GM23338 (cell line): ENCODE measurements around the gene AK9.

Source experiments
- CREB1 ChIP-seq: fragments of 250-450 bp; sonication (Bioruptor Pico); IDR thresholded peaks from 2 replicates; pipeline ENCODE4 v1.5.0; 2020; ENCODE audit warnings: low read depth, mild to moderate bottlenecking, moderate library complexity
- EZH2 ChIP-seq: fragments of 200-600 bp; sonication (generic); IDR thresholded peaks from one replicate; pipeline ENCODE4 v1.8.0; 2017; ENCODE audit warnings: antibody characterized with exemption, mild to moderate bottlenecking, low read depth; ENCODE audit not compliant: unreplicated experiment
- EZH2phosphoT487 ChIP-seq: fragments of 200-600 bp; sonication (generic); IDR thresholded peaks from one replicate; pipeline ENCODE4 v1.8.1; 2018; ENCODE audit warnings: antibody characterized with exemption; ENCODE audit not compliant: unreplicated experiment
- JUNB ChIP-seq: IDR thresholded peaks from one replicate; pipeline ENCODE4 v1.6.1; 2016; ENCODE audit warnings: antibody characterized with exemption; ENCODE audit not compliant: unreplicated experiment
- POLR2AphosphoS5 ChIP-seq: IDR thresholded peaks from 2 replicates; pipeline ENCODE4 v1.6.1; 2016; ENCODE audit warnings: antibody characterized with exemption, low read depth
- REST ChIP-seq: IDR thresholded peaks from one replicate; pipeline ENCODE4 v1.6.1; 2018; ENCODE audit warnings: antibody characterized with exemption; ENCODE audit not compliant: unreplicated experiment
- STAT1 ChIP-seq: IDR thresholded peaks from one replicate; pipeline ENCODE4 v1.6.1; 2016; ENCODE audit warnings: antibody characterized with exemption; ENCODE audit not compliant: unreplicated experiment
- ZNF114 ChIP-seq: fragments of 250-450 bp; sonication (Bioruptor Pico); IDR thresholded peaks from 2 replicates; pipeline ENCODE4 v1.5.0; 2020; ENCODE audit warnings: mild to moderate bottlenecking, moderate library complexity
- TF ChIP-seq, protein P1 (sequence below), 2 experiments: fragments of 200-600 bp in 1 of 2; sonication (generic) in 1 of 2; conservative IDR thresholded peaks; 2 replicates each; pipeline versions ENCODE4 v1.5.1 to v1.6.1; 2016 to 2017; ENCODE audit warnings: antibody characterized with exemption in 2 of 2, low read depth in 2 of 2, mild to moderate bottlenecking in 2 of 2, moderate library complexity in 1 of 2
- TF ChIP-seq, protein P2 (sequence below): fragments of 250-450 bp; sonication (Bioruptor Pico); IDR thresholded peaks from 2 replicates; pipeline ENCODE4 v1.5.0; 2020; ENCODE audit warnings: mild to moderate bottlenecking, moderate library complexity

DNA sequence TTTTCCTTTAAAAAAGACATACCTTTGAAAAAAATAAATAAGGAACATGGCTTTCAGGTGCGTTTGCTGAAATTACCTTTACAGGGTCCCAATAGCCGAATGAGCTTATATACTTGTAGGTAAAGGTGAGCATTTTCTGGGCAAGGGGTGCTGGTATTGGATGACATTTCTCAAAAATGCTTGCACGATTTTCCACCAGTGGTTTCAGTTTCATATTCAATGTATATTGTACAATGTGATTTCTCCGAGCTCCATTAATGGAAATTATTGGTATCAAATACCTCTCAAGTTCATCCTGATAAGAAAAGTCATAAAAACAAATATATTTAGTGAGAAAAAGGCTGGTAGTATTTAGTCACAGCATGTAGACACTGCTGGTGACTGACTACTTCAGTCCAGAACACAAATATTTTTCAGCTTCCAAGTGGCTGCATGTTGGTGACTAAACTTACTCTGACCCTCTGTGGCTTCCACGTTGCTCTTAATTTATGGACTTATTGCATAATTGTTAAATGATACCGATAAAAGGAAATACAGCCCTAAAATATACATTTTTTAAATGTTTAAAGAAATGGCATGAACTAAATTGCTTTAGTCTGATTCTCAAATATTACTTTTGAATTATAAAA, 175.1 kb downstream of the AK9 start:
- TF ChIP-seq, protein P1, sequence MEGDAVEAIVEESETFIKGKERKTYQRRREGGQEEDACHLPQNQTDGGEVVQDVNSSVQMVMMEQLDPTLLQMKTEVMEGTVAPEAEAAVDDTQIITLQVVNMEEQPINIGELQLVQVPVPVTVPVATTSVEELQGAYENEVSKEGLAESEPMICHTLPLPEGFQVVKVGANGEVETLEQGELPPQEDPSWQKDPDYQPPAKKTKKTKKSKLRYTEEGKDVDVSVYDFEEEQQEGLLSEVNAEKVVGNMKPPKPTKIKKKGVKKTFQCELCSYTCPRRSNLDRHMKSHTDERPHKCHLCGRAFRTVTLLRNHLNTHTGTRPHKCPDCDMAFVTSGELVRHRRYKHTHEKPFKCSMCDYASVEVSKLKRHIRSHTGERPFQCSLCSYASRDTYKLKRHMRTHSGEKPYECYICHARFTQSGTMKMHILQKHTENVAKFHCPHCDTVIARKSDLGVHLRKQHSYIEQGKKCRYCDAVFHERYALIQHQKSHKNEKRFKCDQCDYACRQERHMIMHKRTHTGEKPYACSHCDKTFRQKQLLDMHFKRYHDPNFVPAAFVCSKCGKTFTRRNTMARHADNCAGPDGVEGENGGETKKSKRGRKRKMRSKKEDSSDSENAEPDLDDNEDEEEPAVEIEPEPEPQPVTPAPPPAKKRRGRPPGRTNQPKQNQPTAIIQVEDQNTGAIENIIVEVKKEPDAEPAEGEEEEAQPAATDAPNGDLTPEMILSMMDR (conservative IDR thresholded peaks at IDR 0.05; ENCODE audit: low read depth in 2 of 2), result no peak
- no peak for TF ChIP-seq EZH2phosphoT487
- TF ChIP-seq POLR2AphosphoS5, result no peak
- no peak for TF ChIP-seq EZH2
- TF ChIP-seq CREB1 (CRISPR knock-in tag), result no peak
- no peak for TF ChIP-seq JUNB
- no peak for TF ChIP-seq ZNF114
- no peak for TF ChIP-seq REST
- TF ChIP-seq, protein P2, sequence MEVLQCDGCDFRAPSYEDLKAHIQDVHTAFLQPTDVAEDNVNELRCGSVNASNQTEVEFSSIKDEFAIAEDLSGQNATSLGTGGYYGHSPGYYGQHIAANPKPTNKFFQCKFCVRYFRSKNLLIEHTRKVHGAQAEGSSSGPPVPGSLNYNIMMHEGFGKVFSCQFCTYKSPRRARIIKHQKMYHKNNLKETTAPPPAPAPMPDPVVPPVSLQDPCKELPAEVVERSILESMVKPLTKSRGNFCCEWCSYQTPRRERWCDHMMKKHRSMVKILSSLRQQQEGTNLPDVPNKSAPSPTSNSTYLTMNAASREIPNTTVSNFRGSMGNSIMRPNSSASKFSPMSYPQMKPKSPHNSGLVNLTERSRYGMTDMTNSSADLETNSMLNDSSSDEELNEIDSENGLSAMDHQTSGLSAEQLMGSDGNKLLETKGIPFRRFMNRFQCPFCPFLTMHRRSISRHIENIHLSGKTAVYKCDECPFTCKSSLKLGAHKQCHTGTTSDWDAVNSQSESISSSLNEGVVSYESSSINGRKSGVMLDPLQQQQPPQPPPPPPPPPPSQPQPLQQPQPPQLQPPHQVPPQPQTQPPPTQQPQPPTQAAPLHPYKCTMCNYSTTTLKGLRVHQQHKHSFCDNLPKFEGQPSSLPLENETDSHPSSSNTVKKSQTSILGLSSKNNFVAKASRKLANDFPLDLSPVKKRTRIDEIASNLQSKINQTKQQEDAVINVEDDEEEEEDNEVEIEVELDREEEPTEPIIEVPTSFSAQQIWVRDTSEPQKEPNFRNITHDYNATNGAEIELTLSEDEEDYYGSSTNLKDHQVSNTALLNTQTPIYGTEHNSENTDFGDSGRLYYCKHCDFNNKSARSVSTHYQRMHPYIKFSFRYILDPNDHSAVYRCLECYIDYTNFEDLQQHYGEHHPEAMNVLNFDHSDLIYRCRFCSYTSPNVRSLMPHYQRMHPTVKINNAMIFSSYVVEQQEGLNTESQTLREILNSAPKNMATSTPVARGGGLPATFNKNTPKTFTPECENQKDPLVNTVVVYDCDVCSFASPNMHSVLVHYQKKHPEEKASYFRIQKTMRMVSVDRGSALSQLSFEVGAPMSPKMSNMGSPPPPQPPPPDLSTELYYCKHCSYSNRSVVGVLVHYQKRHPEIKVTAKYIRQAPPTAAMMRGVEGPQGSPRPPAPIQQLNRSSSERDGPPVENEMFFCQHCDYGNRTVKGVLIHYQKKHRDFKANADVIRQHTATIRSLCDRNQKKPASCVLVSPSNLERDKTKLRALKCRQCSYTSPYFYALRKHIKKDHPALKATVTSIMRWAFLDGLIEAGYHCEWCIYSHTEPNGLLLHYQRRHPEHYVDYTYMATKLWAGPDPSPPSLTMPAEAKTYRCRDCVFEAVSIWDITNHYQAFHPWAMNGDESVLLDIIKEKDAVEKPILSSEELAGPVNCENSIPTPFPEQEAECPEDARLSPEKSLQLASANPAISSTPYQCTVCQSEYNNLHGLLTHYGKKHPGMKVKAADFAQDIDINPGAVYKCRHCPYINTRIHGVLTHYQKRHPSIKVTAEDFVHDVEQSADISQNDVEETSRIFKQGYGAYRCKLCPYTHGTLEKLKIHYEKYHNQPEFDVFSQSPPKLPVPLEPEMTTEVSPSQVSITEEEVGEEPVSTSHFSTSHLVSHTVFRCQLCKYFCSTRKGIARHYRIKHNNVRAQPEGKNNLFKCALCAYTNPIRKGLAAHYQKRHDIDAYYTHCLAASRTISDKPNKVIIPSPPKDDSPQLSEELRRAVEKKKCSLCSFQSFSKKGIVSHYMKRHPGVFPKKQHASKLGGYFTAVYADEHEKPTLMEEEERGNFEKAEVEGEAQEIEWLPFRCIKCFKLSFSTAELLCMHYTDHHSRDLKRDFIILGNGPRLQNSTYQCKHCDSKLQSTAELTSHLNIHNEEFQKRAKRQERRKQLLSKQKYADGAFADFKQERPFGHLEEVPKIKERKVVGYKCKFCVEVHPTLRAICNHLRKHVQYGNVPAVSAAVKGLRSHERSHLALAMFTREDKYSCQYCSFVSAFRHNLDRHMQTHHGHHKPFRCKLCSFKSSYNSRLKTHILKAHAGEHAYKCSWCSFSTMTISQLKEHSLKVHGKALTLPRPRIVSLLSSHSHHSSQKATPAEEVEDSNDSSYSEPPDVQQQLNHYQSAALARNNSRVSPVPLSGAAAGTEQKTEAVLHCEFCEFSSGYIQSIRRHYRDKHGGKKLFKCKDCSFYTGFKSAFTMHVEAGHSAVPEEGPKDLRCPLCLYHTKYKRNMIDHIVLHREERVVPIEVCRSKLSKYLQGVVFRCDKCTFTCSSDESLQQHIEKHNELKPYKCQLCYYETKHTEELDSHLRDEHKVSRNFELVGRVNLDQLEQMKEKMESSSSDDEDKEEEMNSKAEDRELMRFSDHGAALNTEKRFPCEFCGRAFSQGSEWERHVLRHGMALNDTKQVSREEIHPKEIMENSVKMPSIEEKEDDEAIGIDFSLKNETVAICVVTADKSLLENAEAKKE, result no peak
- no peak for TF ChIP-seq STAT1
